Hematopoietic multipotent progenitor cell treated with erythropoietin and hydrocortisone succinate and interleukin-3 and kit ligand, for 6 days (in vitro differentiated cells): ENCODE results near the gene VPS29.

Experiments used
- DNase-seq: peaks from one replicate; pipeline ENCODE4 v3.0.0-alpha.2; 2015

VPS29 gene

DNA sequence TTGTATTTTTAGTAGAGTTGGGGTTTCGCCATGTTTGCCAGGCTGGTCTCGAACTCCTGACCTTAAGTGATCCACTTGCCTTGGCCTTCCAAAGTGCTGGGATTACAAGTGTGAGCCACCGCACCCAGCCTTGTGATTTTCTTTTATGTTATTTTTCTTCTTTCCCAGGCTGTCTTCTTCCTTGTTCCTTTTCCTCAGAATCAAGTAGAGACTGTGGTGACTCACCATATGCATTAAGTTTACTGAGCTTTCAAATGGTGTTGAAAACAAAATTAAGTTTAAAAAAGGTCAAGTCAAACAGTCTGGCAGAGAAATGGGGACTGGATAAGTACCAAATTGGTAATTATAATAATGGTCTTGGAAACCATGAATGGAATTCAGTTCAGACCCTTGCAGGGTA, 57.5 kb downstream of the VPS29 start:
- no peak for DNase-seq
